Adrenal gland (tissue), 12 donors: ENCODE data around the gene ESM1. TPM values are rescaled to one million over a fixed set of nuclear protein-coding genes. Genes with fewer than 3 reads are reported as not detected.

Experiments
- DNase-seq, 7 donors: peaks; one replicate each; pipeline ENCODE4 v3.0.0-alpha.2; 2019 to 2020
- H3K27ac ChIP-seq, 5 donors: fragments of 200-600 bp; sonication (generic) in 4 of 5; 1 replicate in 3 of 5; 2 replicates in 2 of 5; pipeline versions ENCODE4 v1.5.1 to v1.8.0; 2016 to 2020; ENCODE audit warnings: mild to moderate bottlenecking in 1 of 5
- H3K27me3 ChIP-seq: fragments of 200-600 bp; 2 replicates; pipeline ENCODE4 v1.8.0; 2021
- H3K36me3 ChIP-seq, 2 donors: fragments of 200-600 bp; replicated peaks in 1 of 2; 1 replicate in 1 of 2; 2 replicates in 1 of 2; pipeline versions ENCODE4 v1.5.1 to v1.8.0; 2018 to 2022
- H3K4me1 ChIP-seq, 2 donors: fragments of 200-600 bp; replicated peaks in 1 of 2; 1 replicate in 1 of 2; 2 replicates in 1 of 2; pipeline versions ENCODE4 v1.5.1 to v1.8.0; 2018 to 2021
- H3K4me3 ChIP-seq, 4 donors: fragments of 200-600 bp; sonication (generic) in 3 of 4; one replicate each; pipeline ENCODE4 v1.5.1; 2016 to 2018
- H3K9me3 ChIP-seq, 3 donors: fragments of 200-600 bp; sonication (generic) in 1 of 3; replicated peaks in 1 of 3; 1 replicate in 2 of 3; 2 replicates in 1 of 3; pipeline versions ENCODE4 v1.5.1 to v1.8.0; 2016 to 2021
- POLR2A ChIP-seq, 2 donors: fragments of 450-650 bp; IDR thresholded peaks; one replicate each; pipeline ENCODE4 v1.6.1; 2017; ENCODE audit warnings: antibody characterized with exemption in 2 of 2, mild to moderate bottlenecking in 2 of 2, moderate library complexity in 1 of 2
- WGBS, 4 donors: extraction: QIAGEN DNeasy Blood & Tissue Kit in 2 of 4; methylation state at CpG; one replicate each; pipeline versions ENCODE4 v1.1.5 to v1.1.7; 2013 to 2017; 5-methylcytosine and 5-hydroxymethylcytosine counted together
- intact Hi-C, 2 donors: fragments of 100-400 bp; cut with DNase I; formaldehyde crosslinking; loops; one replicate each; pipeline versions ENCODE4 v1.14.1 to v1.15.0; 2022 to 2023
- polyA plus RNA-seq, 3 donors: library from polyadenylated mRNA; stranded (reverse); fragments of 200-250 nt in 2 of 3; fragments of 350-450 nt in 1 of 3; fragmentation: Illumina TruSeq in 1 of 3; extraction: RNeasy Lipid Tissue Mini Kit (QIAGEN cat#74804) in 1 of 3; gene quantifications; one replicate each; pipeline ENCODE4 v1.2.3, GENCODE V29; 2013 to 2014
- total RNA-seq, 9 donors: library from RNA; depleted of rRNA in 4 of 9; stranded (reverse); fragments of >200 nt in 4 of 9; fragments of 120-200 nt in 1 of 9; fragmentation: NEBNext Ultra II Directional in 1 of 9; extraction: Animal tissue kit (Norgen Biotek cat#: 25700) in 1 of 9; gene quantifications; one replicate each; pipeline versions ENCODE4 v1.1.0 to v1.2.4, GENCODE V29; 2013 to 2023
- TF ChIP-seq, protein P1 (sequence below), 6 experiments: fragments of 450-650 bp in 4 of 6; fragments of 200-600 bp in 2 of 6; sonication (generic) in 1 of 6; IDR thresholded peaks; 1 replicate in 5 of 6; 2 replicates in 1 of 6; pipeline versions ENCODE4 v1.5.1 to v1.8.0; 2016 to 2021; ENCODE audit warnings: antibody characterized with exemption in 6 of 6, mild to moderate bottlenecking in 2 of 6, moderate library complexity in 1 of 6
- donor health status: healthy with polysubstance abuse.
- donor health status: Bipolar disorder and iron deficiency.
- donor health status: DM: yes; HTN: yes; CAD: no.
- donor health status: DM: no; HTN: no; CAD: no.
- donor health status: DM: no; HTN: no; CAD: no.
- donor health status: DM: yes; HTN: yes; CAD: no.

The ESM1 gene
- total and polyA plus RNA-seq, 12 donors: 0.43 to 5.4 (median 1.3) TPM

DNA sequence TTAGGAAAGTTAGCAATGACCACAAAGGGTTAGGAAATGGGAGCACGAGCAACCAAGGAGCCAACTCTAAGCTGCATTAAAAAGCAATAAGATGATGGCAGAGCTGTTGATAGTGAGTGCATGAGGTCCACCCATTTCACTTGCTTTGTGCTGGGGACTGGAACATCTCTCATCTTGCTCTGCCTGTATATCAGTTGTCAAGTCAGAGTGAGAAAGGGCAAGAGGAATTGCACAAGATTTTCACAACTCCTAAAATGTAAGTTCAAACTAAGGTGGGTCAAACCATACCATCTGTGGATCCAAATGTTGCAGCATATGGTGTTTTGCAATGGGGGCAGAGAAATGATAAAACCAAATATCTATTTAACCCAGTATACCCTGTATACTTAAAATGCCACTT lies 2.8 kb upstream of the ESM1 start:
- WGBS, 4 donors: 53 to 80% (median 70%) methylated on average over 1 of the region's 1 CpG
- H3K4me3 ChIP-seq: no peak overlapping the region
- no peaks in the 10 kb centered on the region for H3K4me1 ChIP-seq
- intact Hi-C loops: no loop called here
- H3K36me3 ChIP-seq: no peaks in the 10 kb centered on the region
- TF ChIP-seq, protein P1, sequence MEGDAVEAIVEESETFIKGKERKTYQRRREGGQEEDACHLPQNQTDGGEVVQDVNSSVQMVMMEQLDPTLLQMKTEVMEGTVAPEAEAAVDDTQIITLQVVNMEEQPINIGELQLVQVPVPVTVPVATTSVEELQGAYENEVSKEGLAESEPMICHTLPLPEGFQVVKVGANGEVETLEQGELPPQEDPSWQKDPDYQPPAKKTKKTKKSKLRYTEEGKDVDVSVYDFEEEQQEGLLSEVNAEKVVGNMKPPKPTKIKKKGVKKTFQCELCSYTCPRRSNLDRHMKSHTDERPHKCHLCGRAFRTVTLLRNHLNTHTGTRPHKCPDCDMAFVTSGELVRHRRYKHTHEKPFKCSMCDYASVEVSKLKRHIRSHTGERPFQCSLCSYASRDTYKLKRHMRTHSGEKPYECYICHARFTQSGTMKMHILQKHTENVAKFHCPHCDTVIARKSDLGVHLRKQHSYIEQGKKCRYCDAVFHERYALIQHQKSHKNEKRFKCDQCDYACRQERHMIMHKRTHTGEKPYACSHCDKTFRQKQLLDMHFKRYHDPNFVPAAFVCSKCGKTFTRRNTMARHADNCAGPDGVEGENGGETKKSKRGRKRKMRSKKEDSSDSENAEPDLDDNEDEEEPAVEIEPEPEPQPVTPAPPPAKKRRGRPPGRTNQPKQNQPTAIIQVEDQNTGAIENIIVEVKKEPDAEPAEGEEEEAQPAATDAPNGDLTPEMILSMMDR (IDR thresholded peaks at IDR 0.05): no peak
- no peak for TF ChIP-seq POLR2A (IDR thresholded peaks at IDR 0.05)
- no peak overlapping the region for H3K27ac ChIP-seq
- H3K9me3 ChIP-seq: no peaks in the 10 kb centered on the region
- H3K27me3 ChIP-seq: peaks cover 23% of the 10 kb centered on the region
- DNase-seq: no peak

DNA sequence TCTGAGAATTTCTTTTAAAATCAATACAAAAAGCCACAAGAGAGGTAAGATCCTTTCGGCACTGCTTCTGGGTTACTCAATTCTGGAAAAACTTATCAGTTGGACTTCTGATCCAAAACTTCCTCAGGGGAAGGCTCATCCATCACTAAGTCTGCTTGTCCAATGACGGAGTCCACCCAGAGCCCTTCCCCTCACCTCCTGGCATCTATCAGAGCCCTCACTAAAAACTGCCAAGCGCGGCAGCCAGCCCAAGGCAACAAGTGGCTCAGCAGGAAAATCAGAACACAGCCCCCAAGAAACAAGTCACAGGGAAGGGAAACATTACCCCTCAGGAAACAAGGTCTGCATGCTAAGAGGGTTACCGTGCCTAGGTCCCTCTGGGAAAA lies 869 bp upstream of the ESM1 start:
- intact Hi-C loops: no loop called here
- no peak for DNase-seq
- no peak overlapping the region for H3K4me3 ChIP-seq
- H3K27me3 ChIP-seq: peaks cover 34% of the 10 kb centered on the region
- H3K9me3 ChIP-seq: no peaks in the 10 kb centered on the region
- H3K27ac ChIP-seq: no peak overlapping the region
- TF ChIP-seq POLR2A (IDR thresholded peaks at IDR 0.05): no peak
- TF ChIP-seq, protein P1 (IDR thresholded peaks at IDR 0.05): no peak
- H3K4me1 ChIP-seq: no peaks in the 10 kb centered on the region
- WGBS, 4 donors: 46 to 57% (median 49%) methylated on average over 5 of the region's 5 CpGs
- H3K36me3 ChIP-seq: no peaks in the 10 kb centered on the region

DNA sequence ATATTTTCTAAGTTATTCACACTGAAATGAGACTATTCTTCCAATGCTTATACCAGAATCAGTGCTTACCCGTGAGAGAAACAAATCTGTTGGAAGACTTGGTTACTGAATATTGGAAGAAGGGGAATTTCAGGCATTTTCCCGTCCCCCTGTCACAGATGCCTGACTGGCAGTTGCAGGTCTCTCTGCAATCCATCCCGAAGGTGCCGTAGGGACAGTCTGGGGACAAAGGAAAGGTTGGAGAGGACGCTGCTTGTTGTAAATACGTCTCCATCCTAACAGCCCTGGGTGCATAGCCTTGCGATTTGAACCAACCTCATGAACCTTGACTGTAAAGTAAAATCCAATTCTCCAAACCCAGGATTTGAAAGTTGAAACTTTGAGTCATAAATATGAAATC lies 3.5 kb downstream of the ESM1 start:
- no peak overlapping the region for H3K4me3 ChIP-seq
- intact Hi-C loops: no loop called here
- peaks cover 30% of the 10 kb centered on the region for H3K27me3 ChIP-seq
- no peaks in the 10 kb centered on the region for H3K4me1 ChIP-seq
- no peak for DNase-seq
- TF ChIP-seq POLR2A (IDR thresholded peaks at IDR 0.05): no peak
- TF ChIP-seq, protein P1 (IDR thresholded peaks at IDR 0.05): no peak
- no peaks in the 10 kb centered on the region for H3K36me3 ChIP-seq
- H3K27ac ChIP-seq: no peak overlapping the region
- no peaks in the 10 kb centered on the region for H3K9me3 ChIP-seq
- 70 to 73% (median 71%) methylated on average over 7 of the region's 7 CpGs for WGBS, 4 donors

DNA sequence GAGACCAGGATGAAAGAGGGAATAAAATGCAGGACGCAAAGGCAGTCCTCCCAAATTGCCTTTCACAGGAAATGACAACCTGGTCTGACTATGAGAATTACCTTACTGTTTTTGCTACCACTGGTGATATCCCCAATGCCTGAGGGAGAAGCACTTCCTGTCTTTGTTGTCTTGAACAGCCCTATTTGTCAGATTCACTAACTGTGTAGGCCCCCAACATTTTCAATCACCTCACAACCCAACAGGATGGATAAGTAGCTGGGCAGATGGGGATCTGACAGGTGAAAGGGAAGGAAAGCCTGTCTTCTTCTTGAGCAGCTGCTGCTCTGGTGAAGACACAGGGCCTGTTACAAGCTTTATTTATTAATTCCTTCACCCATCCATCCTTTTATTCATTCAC lies 9.7 kb downstream of the ESM1 start:
- Histone ChIP-seq H3K4me3 (no peak overlapping the region), H3K9me3 (no peaks in the 10 kb centered on the region), H3K4me1 (no peaks in the 10 kb centered on the region), H3K27ac (no peak overlapping the region), H3K27me3 (peaks cover 5% of the 10 kb centered on the region), H3K36me3 (no peaks in the 10 kb centered on the region)
- no peak for TF ChIP-seq POLR2A (IDR thresholded peaks at IDR 0.05)
- TF ChIP-seq, protein P1 (IDR thresholded peaks at IDR 0.05): no peak
- 67 to 92% (median 80%) methylated on average over 1 of the region's 1 CpG for WGBS, 4 donors
- intact Hi-C loops: no loop called here
- no peak for DNase-seq
